ENCODE results near the gene STAB2.

Gene STAB2

DNA sequence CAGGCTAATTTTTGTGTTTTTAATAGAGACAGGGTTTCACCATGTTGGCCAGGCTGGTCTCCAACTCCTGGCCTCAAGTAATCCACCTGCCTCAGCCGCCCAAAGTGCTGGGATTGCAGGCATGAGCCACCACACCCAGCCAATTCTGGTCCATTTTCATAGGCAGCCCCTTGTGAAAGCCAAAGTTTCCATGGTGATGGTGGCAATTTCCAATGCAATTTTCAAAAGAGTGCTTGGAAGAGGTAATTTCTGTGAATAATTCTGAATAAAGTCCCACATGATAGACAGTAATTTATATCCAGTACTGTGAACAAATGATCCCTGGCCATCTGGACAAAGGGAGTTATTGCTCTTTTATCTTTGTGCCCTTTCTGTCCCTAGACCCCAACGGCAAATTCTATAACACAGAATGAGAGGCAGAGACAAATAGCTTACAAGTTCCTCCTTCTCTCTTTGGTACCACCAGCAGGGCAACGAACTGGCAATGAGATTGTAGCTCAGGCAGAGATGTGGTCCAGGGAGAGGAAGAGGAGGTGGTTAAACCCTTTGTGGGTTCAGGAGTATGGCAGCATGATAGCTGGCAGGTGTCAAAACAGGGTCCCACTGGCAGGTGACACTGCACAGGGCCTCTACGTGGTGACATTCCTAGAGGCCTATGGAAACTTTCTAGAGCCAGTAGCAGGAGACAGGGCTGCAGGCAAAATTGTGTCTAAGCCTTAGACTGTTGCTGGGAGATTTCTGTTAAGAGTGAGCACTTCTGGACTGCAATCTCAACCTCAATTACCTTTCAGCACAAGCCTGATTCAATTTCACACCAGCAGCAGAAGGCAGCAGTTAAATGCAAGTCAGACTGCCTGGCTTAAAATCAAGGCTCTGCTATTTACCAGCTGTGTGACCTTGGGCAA lies 207.5 kb downstream of the STAB2 start:
- TF ChIP-seq, protein P1, sequence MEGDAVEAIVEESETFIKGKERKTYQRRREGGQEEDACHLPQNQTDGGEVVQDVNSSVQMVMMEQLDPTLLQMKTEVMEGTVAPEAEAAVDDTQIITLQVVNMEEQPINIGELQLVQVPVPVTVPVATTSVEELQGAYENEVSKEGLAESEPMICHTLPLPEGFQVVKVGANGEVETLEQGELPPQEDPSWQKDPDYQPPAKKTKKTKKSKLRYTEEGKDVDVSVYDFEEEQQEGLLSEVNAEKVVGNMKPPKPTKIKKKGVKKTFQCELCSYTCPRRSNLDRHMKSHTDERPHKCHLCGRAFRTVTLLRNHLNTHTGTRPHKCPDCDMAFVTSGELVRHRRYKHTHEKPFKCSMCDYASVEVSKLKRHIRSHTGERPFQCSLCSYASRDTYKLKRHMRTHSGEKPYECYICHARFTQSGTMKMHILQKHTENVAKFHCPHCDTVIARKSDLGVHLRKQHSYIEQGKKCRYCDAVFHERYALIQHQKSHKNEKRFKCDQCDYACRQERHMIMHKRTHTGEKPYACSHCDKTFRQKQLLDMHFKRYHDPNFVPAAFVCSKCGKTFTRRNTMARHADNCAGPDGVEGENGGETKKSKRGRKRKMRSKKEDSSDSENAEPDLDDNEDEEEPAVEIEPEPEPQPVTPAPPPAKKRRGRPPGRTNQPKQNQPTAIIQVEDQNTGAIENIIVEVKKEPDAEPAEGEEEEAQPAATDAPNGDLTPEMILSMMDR (IDR thresholded peaks at IDR 0.05; ENCODE audit: low read depth, low read length) = no peak
- H3K4me3 ChIP-seq (ENCODE audit: low read depth, low read length) = no peak overlapping the region

DNA sequence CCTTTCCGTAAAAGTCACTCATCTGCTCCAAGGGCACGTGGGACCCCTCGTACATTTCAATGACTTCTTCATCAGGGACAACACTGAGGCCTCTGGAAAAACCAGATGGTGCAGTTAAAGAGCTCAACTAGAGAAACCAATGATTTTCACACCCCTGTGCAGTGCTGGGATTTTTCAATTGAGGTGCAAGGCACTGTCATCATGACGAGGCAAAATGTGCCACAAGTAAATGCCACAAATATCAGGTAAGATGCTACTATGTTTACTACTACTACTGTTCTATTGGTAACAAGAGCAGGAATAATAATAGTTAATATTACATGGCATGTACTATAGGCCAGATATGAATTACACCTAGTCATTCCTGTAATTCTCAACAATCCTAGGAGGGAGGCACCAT lies 211.5 kb downstream of the STAB2 start:
- no peak overlapping the region for H3K4me3 ChIP-seq (ENCODE audit: low read depth, low read length)
- TF ChIP-seq, protein P1 (IDR thresholded peaks at IDR 0.05; ENCODE audit: low read depth, low read length) = no peak

DNA sequence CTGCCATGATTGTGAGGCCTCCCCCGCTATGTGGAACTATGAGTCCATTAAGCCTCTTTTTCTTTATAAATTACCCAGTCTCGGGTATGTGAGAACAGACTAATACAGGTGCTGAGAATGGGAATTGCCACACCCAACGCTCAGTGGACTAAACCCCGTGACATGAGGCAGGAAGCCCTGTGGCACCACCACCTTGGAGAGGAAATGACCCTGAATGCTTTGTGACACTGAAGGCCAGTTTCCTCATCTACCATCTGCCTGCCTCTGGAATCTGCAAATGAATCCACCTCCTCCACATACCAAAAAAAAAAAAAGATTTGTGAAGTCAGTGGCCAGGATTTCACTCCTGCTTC lies 212.4 kb downstream of the STAB2 start:
- TF ChIP-seq, protein P1 (IDR thresholded peaks at IDR 0.05; ENCODE audit: low read depth, low read length) = no peak
- H3K4me3 ChIP-seq (ENCODE audit: low read depth, low read length) = no peak overlapping the region

DNA sequence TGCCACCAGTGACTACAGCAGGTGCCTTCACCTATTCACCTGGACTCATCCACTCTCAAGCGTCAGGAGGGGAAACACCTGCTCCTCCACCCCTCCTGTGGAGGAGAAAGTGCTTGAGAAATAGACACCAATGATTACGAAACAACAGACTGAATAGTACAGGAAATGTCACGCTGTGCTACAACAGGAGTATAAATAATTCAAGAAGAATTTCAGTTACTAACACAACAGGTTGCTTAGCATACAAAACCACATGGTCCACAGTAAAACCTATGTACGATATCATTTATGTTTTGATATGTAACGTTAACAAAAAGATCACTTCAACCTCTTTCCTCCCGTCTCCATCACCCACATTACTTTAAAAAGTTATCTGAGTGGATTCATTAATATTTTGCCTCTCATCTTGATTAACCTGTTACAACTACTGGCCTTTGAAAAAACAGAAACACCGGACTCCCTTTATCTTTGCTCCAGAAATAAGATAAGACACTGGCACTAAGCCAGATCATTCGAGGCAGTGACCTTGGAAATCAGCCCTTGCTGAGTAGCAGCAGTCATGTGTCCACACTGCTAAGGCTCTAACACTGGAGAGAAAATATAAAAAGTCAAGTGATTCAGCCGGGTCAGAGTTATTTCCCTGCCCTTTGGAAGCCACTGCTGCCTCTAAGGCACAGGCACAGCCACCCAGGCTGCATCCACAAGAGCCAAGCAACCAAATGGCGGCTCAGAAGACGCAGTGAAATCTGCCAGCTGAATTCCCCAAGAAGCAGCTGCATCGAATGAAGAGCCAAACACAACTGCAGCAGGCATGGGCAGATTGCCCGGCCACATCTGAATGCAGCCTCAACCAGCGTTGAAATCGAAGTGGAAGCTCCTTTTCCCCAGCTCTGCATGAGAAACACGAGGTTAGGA lies 213.0 kb downstream of the STAB2 start:
- H3K4me3 ChIP-seq (ENCODE audit: low read depth, low read length) = no peak overlapping the region
- TF ChIP-seq, protein P1 (IDR thresholded peaks at IDR 0.05; ENCODE audit: low read depth, low read length) = no peak

DNA sequence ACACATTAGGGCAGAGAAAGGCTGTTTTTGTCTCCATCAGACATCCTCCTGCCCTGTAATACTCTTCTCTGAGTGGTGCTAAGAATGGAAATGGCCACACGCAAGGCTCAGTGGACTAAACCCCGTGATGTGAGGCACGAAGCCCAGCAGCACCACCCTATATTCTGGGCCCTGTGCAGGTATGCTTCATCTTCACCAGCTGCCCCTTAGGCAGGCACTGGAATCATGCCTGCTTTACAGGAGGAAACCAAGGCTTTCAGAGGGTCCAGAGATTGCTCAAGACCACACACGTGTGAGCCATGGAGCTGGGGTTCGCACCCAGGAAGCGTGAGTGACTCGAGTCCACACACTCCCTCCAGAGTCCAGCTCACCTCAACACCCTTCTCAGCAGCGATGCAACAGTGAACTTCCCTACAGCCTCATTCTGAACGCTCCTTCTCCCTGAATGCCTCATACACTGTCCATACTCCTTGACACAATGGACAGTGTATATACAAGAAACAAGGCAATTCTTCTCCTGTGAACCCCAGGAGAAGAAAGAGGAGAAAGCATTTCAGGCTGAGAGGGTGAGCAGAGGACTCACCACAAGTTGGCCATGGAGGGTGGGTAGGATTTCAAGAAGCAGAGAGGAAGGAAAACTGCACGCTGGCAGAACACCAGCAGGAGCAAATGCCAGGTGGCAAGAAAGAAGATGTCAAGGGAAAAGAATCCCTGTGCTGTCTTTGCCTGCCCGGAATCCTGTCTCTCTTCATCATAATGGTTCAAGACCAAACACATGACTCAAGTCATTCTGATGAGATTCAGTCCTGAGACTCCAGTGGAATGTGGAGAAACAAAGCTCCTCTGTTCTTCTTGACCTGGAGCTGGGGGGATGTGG lies 214.9 kb downstream of the STAB2 start:
- H3K4me3 ChIP-seq (ENCODE audit: low read depth, low read length) = no peak overlapping the region
- TF ChIP-seq, protein P1 (IDR thresholded peaks at IDR 0.05; ENCODE audit: low read depth, low read length) = no peak

DNA sequence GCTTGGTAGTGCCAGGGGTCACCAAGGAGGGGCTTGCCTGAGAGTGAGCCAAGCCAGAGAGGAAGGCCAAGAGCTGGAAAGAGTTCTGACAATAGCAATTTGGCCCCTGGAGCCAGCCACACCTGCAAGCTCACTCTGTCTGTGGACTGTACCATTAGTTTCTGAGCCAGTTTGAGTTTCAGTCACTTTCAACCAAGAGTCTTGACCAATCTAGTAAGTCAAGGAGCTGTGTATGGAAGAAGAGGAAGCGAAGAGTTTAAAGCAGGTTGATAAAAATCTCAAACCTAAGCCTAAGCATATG lies 215.5 kb downstream of the STAB2 start:
- TF ChIP-seq, protein P1 (IDR thresholded peaks at IDR 0.05; ENCODE audit: low read depth, low read length) = no peak

More for the DNA sequence above, 215.5 kb downstream of the STAB2 start:
- H3K4me3 ChIP-seq (ENCODE audit: low read depth, low read length) = no peak overlapping the region

Data from WI38 (cell line).